Activated CD4-positive, alpha-beta memory T cell treated with anti-CD3 and anti-CD28 coated beads, Interleukin-2, amount 10 ng/mL, durations not matched to agents 7 days and 5 days (primary cell): ENCODE data around the gene CLSTN2. TPM values are rescaled to one million over a fixed set of nuclear protein-coding genes. Genes with fewer than 3 reads are reported as not detected.

ENCODE experiments used
- CTCF ChIA-PET: fragments of 350-600 bp; sonication (Branson Sonifier 250); formaldehyde crosslinking; loops from one replicate; lab custom pipeline; 2021; ENCODE audit warnings: antibody characterized with exemption, inconsistent platforms; lab: Charles Lee
- POLR2A ChIA-PET: fragments of 350-600 bp; sonication (Branson Sonifier 250); formaldehyde crosslinking; loops from one replicate; lab custom pipeline; 2021; ENCODE audit warnings: antibody characterized with exemption; lab: Charles Lee
- DNase-seq: peaks from one replicate; pipeline ENCODE4 v3.0.0-alpha.2; 2020
- H3K27ac Mint-ChIP-seq: one replicate; pipeline ENCODE4 v1.8.0; 2021; ENCODE audit warnings: mild to moderate bottlenecking, mixed read lengths
- H3K27me3 Mint-ChIP-seq: one replicate; pipeline ENCODE4 v1.8.0; 2021; ENCODE audit warnings: mixed read lengths
- H3K36me3 Mint-ChIP-seq: one replicate; pipeline ENCODE4 v1.8.0; 2021; ENCODE audit warnings: low read depth, mixed read lengths
- H3K4me1 Mint-ChIP-seq: one replicate; pipeline ENCODE4 v1.8.0; 2021; ENCODE audit warnings: mixed read lengths
- H3K4me3 Mint-ChIP-seq: one replicate; pipeline ENCODE4 v1.8.0; 2021; ENCODE audit warnings: mild to moderate bottlenecking, mixed read lengths
- H3K9me3 Mint-ChIP-seq: one replicate; pipeline ENCODE4 v1.8.0; 2021; ENCODE audit warnings: mixed read lengths
- total RNA-seq, 2 experiments: library from RNA; stranded (reverse); gene quantifications; one replicate each; pipeline ENCODE4 v1.2.3, GENCODE V29; 2021

The CLSTN2 gene
- total RNA-seq, 2 experiments from 2014 or later, result not detected

- Mint-ChIP-seq H3K36me3 (no peaks in the 10 kb centered on the region), H3K27me3 (no peaks in the 10 kb centered on the region), H3K27ac (no peak overlapping the region), H3K4me3 (no peak overlapping the region), H3K4me1 (no peaks in the 10 kb centered on the region), H3K9me3 (no peaks in the 10 kb centered on the region)
- CTCF ChIA-PET, result no interaction called here
- POLR2A ChIA-PET, result no interaction called here
- no peak for DNase-seq
Measured at GRCh38 chr3:140500473-140500872, 565.5 kb downstream of the CLSTN2 start.

- H3K36me3 Mint-ChIP-seq, result no peaks in the 10 kb centered on the region
Measured at GRCh38 chr3:140501061-140501769, 566.2 kb downstream of the CLSTN2 start.

GRCh38 chr3:140501770-140502364 lies 566.9 kb downstream of the CLSTN2 start:
- CTCF ChIA-PET, result no interaction called here
- no peak for DNase-seq
- Mint-ChIP-seq H3K4me1 (no peaks in the 10 kb centered on the region), H3K4me3 (no peak overlapping the region), H3K27me3 (no peaks in the 10 kb centered on the region), H3K36me3 (no peaks in the 10 kb centered on the region), H3K9me3 (no peaks in the 10 kb centered on the region), H3K27ac (no peak overlapping the region)
- POLR2A ChIA-PET, result no interaction called here

More at GRCh38 chr3:140501061-140501769, 566.2 kb downstream of the CLSTN2 start:
- H3K27ac Mint-ChIP-seq, result no peak overlapping the region
- no peaks in the 10 kb centered on the region for H3K4me1 Mint-ChIP-seq
- ChIA-PET POLR2A (no interaction called here), CTCF (no interaction called here)
- no peaks in the 10 kb centered on the region for H3K27me3 Mint-ChIP-seq
- no peak overlapping the region for H3K4me3 Mint-ChIP-seq
- no peaks in the 10 kb centered on the region for H3K9me3 Mint-ChIP-seq
- no peak for DNase-seq

- Mint-ChIP-seq H3K27me3 (no peaks in the 10 kb centered on the region), H3K4me3 (no peak overlapping the region), H3K36me3 (no peaks in the 10 kb centered on the region), H3K27ac (no peak overlapping the region), H3K4me1 (no peaks in the 10 kb centered on the region), H3K9me3 (no peaks in the 10 kb centered on the region)
- no peak for DNase-seq
- CTCF ChIA-PET, result no interaction called here
- POLR2A ChIA-PET, result no interaction called here
Measured at GRCh38 chr3:140505213-140505612, 570.2 kb downstream of the CLSTN2 start.

- Mint-ChIP-seq H3K4me3 (no peak overlapping the region), H3K9me3 (no peaks in the 10 kb centered on the region), H3K36me3 (no peaks in the 10 kb centered on the region), H3K4me1 (no peaks in the 10 kb centered on the region), H3K27ac (no peak overlapping the region), H3K27me3 (peaks cover 3% of the 10 kb centered on the region)
- DNase-seq, result no peak
- ChIA-PET POLR2A (no interaction called here), CTCF (no interaction called here)
Measured at GRCh38 chr3:140505876-140506275, 570.9 kb downstream of the CLSTN2 start.

- ChIA-PET CTCF (no interaction called here), POLR2A (no interaction called here)
- Mint-ChIP-seq H3K9me3 (no peaks in the 10 kb centered on the region), H3K27ac (no peak overlapping the region), H3K27me3 (peaks cover 5% of the 10 kb centered on the region), H3K36me3 (no peaks in the 10 kb centered on the region), H3K4me1 (no peaks in the 10 kb centered on the region), H3K4me3 (no peak overlapping the region)
- DNase-seq, result no peak
Measured at GRCh38 chr3:140508550-140508949, 573.6 kb downstream of the CLSTN2 start.

- peaks cover 5% of the 10 kb centered on the region for H3K27me3 Mint-ChIP-seq
- DNase-seq, result no peak
- H3K27ac Mint-ChIP-seq, result no peak overlapping the region
- H3K4me3 Mint-ChIP-seq, result no peak overlapping the region
- no peaks in the 10 kb centered on the region for H3K9me3 Mint-ChIP-seq
- no peaks in the 10 kb centered on the region for H3K36me3 Mint-ChIP-seq
- CTCF ChIA-PET, result no interaction called here
- POLR2A ChIA-PET, result no interaction called here
- no peaks in the 10 kb centered on the region for H3K4me1 Mint-ChIP-seq
Measured at GRCh38 chr3:140509534-140509933, 574.5 kb downstream of the CLSTN2 start.

- Mint-ChIP-seq H3K27ac (no peak overlapping the region), H3K4me3 (no peak overlapping the region), H3K9me3 (no peaks in the 10 kb centered on the region), H3K36me3 (no peaks in the 10 kb centered on the region), H3K4me1 (no peaks in the 10 kb centered on the region), H3K27me3 (peaks cover 5% of the 10 kb centered on the region)
- ChIA-PET CTCF (no interaction called here), POLR2A (no interaction called here)
- no peak for DNase-seq
Measured at GRCh38 chr3:140510303-140510861, 575.4 kb downstream of the CLSTN2 start.

GRCh38 chr3:140521751-140522445 lies 586.9 kb downstream of the CLSTN2 start:
- ChIA-PET POLR2A (no interaction called here), CTCF (no interaction called here)
- H3K4me1 Mint-ChIP-seq, result no peaks in the 10 kb centered on the region
- H3K36me3 Mint-ChIP-seq, result no peaks in the 10 kb centered on the region
- no peak for DNase-seq
- H3K9me3 Mint-ChIP-seq, result peaks cover 14% of the 10 kb centered on the region
- H3K27me3 Mint-ChIP-seq, result no peaks in the 10 kb centered on the region
- H3K4me3 Mint-ChIP-seq, result no peak overlapping the region
- no peak overlapping the region for H3K27ac Mint-ChIP-seq

- no peaks in the 10 kb centered on the region for H3K27me3 Mint-ChIP-seq
- no peaks in the 10 kb centered on the region for H3K4me1 Mint-ChIP-seq
- ChIA-PET POLR2A (no interaction called here), CTCF (no interaction called here)
- H3K4me3 Mint-ChIP-seq, result no peak overlapping the region
- DNase-seq, result no peak
- no peaks in the 10 kb centered on the region for H3K36me3 Mint-ChIP-seq
- no peak overlapping the region for H3K27ac Mint-ChIP-seq
- peaks cover 14% of the 10 kb centered on the region for H3K9me3 Mint-ChIP-seq
Measured at GRCh38 chr3:140522653-140523380, 587.8 kb downstream of the CLSTN2 start.

GRCh38 chr3:140523600-140523999 lies 588.6 kb downstream of the CLSTN2 start:
- peaks cover 10% of the 10 kb centered on the region for H3K9me3 Mint-ChIP-seq
- H3K4me1 Mint-ChIP-seq, result no peaks in the 10 kb centered on the region
- H3K36me3 Mint-ChIP-seq, result no peaks in the 10 kb centered on the region
- no peak overlapping the region for H3K27ac Mint-ChIP-seq
- H3K27me3 Mint-ChIP-seq, result no peaks in the 10 kb centered on the region
- no peak for DNase-seq
- POLR2A ChIA-PET, result no interaction called here
- CTCF ChIA-PET, result no interaction called here
- no peak overlapping the region for H3K4me3 Mint-ChIP-seq

- H3K4me3 Mint-ChIP-seq, result no peak overlapping the region
- H3K4me1 Mint-ChIP-seq, result no peaks in the 10 kb centered on the region
- no peaks in the 10 kb centered on the region for H3K36me3 Mint-ChIP-seq
- no peaks in the 10 kb centered on the region for H3K27me3 Mint-ChIP-seq
- ChIA-PET POLR2A (no interaction called here), CTCF (no interaction called here)
- H3K9me3 Mint-ChIP-seq, result peaks cover 2% of the 10 kb centered on the region
- H3K27ac Mint-ChIP-seq, result no peak overlapping the region
- no peak for DNase-seq
Measured at GRCh38 chr3:140527156-140527555, 592.2 kb downstream of the CLSTN2 start.

- Mint-ChIP-seq H3K27ac (no peak overlapping the region), H3K27me3 (no peaks in the 10 kb centered on the region), H3K9me3 (no peaks in the 10 kb centered on the region), H3K4me1 (no peaks in the 10 kb centered on the region), H3K4me3 (no peak overlapping the region), H3K36me3 (no peaks in the 10 kb centered on the region)
- CTCF ChIA-PET, result no interaction called here
- DNase-seq, result no peak
- POLR2A ChIA-PET, result no interaction called here
Measured at GRCh38 chr3:140529096-140529495, 594.1 kb downstream of the CLSTN2 start.
